GM19324 (cell line): ENCODE measurements around the gene CDK7.

ENCODE experiments used
- ATAC-seq: cut with Tn5 transposase; IDR thresholded peaks from one replicate; pipeline ENCODE4 v1.9.1; 2021; ENCODE audit warnings: mild to moderate bottlenecking, moderate library complexity; ENCODE audit not compliant: unreplicated experiment, low FRiP score

The CDK7 gene

DNA sequence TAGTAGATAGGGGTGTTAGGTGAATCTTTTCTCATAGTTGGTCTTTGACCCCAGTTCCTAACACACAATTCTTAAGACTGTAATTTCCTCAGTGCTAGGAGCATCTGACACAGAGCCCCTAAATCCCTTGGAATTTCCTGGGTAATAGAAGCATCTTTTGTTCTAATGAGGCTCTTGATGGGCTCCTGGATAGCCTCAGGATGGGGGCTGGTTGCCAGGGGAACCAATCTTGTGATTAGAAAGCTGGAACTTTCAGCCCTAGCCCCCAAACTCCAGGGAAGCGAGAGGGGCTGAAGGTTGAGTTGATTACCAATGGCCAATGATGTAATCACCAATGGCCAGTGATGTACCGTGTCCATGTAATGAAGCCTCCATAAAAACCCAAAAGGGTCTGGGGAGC, 53.4 kb downstream of the CDK7 start:
- ATAC-seq, result no peak

DNA sequence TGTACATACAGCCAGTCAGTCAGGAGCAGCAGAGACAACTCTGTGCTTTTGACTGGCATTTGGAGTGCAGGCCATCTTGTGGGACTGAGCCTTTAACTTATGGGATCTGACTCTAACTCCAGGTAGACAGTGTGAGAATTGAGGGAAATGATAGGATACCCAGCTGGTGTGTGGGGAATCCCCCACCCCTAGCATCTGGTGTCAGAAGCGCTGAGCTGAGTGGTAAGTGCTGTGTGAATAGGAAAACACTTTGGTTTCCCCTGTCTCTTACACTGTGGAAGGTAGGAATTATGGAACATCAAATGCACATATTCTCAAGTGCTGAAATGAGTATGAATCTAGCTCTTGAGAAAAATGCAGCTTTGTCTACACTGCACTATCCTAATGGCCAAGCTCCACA, 54.0 kb downstream of the CDK7 start:
- ATAC-seq, result no peak

DNA sequence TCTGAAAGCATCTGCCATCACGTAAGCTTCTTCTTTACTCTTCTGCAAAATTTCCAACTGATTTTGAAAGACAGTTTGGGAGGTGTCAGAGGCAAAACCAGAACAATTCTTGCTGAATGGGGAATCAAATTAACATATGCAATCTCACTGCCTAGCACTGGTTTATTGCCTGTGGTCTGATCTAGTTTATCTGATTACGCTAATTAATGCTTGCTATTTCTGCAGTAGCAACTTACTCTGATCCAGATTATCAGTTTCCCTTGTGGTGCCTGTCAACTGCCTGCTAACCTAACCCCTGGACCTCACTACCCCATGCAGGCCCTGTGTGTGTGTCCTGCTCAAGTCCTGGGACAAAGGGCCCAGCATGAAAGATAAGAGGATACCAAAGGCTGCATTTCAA, 57.6 kb downstream of the CDK7 start:
- ATAC-seq, result no peak

GRCh38 chr5:69293882-69294281, 59.2 kb downstream of the CDK7 start:
- no peak for ATAC-seq

GRCh38 chr5:69295088-69295754, 60.5 kb downstream of the CDK7 start:
- no peak for ATAC-seq

DNA sequence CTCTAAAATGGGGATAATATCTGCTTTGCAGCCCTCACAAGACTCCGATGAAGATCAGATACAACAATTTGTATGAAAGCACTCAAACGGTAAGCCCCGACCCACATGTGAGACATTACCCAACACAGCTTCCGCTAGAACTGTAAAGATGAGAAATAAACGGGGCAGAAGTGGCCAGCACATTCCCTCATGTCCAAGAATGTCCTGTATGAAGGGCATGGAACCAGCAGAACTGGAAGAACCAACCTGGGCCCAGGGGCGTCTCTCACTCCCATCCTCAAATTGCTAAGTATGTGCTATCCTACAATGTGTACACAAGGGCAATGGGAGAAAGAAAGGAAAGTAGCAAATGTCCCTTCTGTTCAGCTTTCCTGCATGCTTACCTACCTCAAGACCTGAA, 64.9 kb downstream of the CDK7 start:
- no peak for ATAC-seq

DNA sequence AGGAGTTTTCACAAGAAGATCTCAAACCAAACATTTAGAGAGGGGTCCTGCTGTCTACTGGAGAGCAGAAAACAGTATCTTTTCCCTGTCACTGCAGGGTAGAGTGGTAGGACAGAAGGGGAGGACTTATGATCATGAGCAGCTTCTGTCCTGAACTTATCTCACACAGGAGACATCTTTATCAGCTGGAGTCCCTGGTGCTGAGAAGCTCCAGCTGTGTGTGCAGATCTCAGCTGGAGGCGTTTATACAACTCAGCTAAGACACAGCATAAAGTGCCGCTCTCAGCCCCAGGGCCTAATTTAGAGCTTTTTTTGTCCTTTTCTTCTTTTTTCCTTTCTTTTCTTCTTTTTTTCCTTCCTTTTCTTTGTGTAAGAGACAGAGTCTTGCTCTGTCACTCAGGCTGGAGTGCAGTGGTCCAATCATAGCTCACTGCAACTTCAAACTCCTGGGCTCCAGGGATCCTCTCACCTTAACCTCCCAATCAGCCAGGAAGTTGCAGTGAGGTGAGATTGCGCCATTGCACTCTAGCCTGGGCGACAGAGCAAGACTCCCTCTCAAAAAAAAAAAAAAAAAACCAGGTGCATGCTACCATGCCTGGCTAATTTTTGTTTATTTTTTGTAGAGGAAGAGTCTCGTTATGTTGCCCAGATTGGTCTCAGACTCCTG, 66.0 kb downstream of the CDK7 start:
- ATAC-seq, result no peak

- no peak for ATAC-seq
These were observed 70.8 kb downstream of the CDK7 start for GRCh38 chr5:69305512-69305911.

DNA sequence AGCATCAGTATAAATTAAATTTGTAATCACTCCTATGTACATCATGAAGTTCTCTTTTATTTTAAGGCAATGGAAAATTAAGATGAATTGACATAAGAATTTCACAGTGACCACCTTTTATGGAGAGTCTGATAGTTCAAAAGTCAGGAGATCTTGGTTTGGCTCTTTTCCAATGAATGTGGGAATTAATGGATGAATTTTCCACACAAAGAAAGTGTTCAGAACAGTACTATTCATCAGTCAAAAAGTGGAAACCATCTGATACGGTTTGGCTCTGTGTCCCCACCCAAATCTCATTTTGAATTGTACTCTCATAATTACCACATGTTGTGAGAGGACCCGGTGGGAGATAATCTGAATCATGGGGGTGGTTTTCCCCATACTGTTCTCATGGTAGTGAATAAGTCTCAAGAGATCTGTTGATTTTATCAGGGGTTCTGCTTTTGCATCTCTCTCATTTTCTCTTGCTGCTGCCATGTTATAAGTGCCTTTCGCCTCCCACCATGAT, 73.4 kb downstream of the CDK7 start:
- ATAC-seq, result no peak

DNA sequence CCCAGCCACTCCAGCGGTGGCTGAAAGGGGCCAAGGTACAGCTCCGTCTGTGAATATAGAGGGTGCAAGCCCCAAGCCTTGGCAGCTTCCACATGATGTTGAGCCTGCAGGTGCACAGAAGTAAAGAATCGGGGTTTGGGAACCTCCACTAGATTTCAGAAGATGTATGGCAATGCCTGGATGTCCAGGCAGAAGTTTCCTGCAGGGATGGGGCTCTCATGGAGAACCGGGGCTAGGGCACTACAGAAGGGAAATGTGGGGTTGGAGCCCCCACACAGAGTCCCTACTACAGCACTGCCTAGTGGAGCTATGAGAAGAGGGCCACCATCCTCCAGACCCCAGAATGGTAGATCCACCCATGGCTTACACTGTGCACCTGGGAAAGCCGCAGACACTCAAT, 74.7 kb downstream of the CDK7 start:
- no peak for ATAC-seq

DNA sequence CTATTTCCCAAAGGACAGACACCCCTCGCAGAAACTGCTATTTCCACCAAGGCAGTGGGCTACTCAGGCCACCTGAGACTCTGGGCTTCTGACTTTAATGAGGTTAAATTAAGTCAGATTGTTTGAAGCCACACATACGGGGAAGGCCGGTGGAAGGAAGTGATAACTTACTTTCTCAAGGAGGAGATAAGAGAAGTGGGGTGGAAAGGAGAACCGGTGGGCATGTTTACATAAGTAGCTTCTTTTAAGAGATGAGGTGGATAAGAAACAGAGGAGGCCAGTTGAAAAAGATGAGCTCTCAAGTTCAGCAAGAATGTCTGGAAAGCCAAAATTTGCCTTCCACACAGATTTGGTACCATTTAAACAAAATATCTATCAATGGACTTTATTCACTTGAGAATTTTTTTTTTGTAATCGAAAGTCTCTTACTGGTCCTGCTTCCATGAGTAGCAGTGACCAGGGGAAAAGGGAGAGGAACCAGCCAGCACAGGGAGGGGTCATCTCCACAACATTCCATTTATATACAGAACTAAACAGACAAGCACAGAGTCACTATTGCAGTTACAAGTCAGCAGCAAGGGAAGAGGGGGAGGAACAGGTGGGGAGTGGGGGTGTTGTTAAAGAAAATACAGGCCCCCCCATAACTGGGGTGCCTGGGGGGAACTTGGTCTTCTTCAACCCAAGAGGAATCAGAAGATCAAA, 77.9 kb downstream of the CDK7 start:
- no peak for ATAC-seq

GRCh38 chr5:69313428-69313827, 78.7 kb downstream of the CDK7 start:
- ATAC-seq, result no peak

DNA sequence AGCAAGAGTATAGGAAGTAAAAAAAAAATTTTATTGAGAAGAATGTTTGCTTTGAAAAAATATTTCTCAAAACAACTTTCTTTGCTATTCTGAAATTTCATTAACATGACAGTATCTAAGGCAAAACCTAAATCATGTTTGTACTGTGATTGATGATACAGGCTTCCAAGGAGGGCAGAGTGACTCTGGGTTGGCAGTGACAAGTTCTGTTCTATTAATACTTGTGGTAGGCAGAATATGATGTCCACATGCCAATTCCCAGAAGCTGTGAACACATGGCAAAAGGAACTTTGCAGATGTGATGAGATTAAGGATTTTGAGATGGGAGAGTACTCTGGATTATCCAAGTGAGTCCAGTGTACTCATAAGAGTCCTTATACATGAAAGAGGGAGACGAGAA, 81.3 kb downstream of the CDK7 start:
- ATAC-seq, result no peak

- ATAC-seq, result no peak
These were observed 82.7 kb downstream of the CDK7 start for GRCh38 chr5:69317391-69317790.

DNA sequence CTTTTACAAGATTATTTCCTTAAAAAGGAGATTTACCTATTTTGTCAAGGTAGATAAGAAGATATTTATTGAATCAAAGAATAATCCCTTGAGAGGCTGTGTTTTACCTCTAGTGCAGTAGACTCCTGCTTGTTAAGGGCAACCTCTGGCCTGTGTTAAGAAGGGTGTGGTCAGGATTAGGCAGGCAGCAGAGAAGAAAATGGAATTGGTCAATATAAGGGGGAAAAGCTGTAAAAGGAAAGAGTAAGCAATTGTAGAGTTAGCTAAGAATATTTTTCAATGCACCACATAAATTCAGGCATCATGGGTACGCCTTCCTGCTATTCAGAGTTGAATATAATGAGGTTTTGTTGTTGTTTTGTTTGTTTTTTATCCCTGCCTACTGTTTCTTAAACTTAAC, 91.7 kb downstream of the CDK7 start:
- ATAC-seq, result no peak
